Fibroblast of villous mesenchyme (primary cell): ENCODE data around the gene MTA3. TPM values are rescaled to one million over a fixed set of nuclear protein-coding genes. Genes with fewer than 3 reads are reported as not detected.

Experiments
- DNase-seq: peaks from one replicate; pipeline ENCODE4 v3.0.0-alpha.2; 2010; ENCODE audit warnings: low read depth
- H3K4me3 ChIP-seq: 2 replicates; pipeline ENCODE4 v1.5.1; 2011; ENCODE audit warnings: low read depth, mild to moderate bottlenecking, low read length
- CTCF ChIP-seq: IDR thresholded peaks from 2 replicates; pipeline ENCODE4 v1.5.1; 2012; ENCODE audit warnings: low read depth, mild to moderate bottlenecking, low read length; ENCODE audit not compliant: insufficient read depth
- total RNA-seq: library from RNA; depleted of rRNA; stranded (reverse); fragments of >200 nt; gene quantifications from 2 replicates; pipeline ENCODE4 v1.2.3, GENCODE V29; 2012

Gene MTA3
- total RNA-seq, 1 donor = 32.0 TPM

GRCh38 chr2:42786561-42787345 lies 218.3 kb downstream of the MTA3 start:
- no peak for TF ChIP-seq CTCF
- DNase-seq = no peak
- no peak overlapping the region for H3K4me3 ChIP-seq

- H3K4me3 ChIP-seq = no peak overlapping the region
- DNase-seq = no peak
- TF ChIP-seq CTCF = no peak
These were observed 219.0 kb downstream of the MTA3 start for GRCh38 chr2:42787424-42787787.

- TF ChIP-seq CTCF = no peak
- no peak for DNase-seq
- H3K4me3 ChIP-seq = no peak overlapping the region
These were observed 219.5 kb downstream of the MTA3 start for GRCh38 chr2:42787788-42788477.

- DNase-seq = no peak
- no peak for TF ChIP-seq CTCF
- no peak overlapping the region for H3K4me3 ChIP-seq
These were observed 220.0 kb downstream of the MTA3 start for GRCh38 chr2:42788478-42788793.

- no peak for DNase-seq
- H3K4me3 ChIP-seq = no peak overlapping the region
- no peak for TF ChIP-seq CTCF
These were observed 220.4 kb downstream of the MTA3 start for GRCh38 chr2:42788882-42789281.

GRCh38 chr2:42789751-42790150 lies 221.3 kb downstream of the MTA3 start:
- DNase-seq = no peak
- H3K4me3 ChIP-seq = no peak overlapping the region
- TF ChIP-seq CTCF = no peak
